NCI-H2081 (cell line): ENCODE measurements around the gene AK8.

Experiments
- DNase-seq, 2 experiments: peaks; one replicate each; lab custom pipeline; 2025; lab: John Stamatoyannopoulos, UW

The AK8 gene

DNA sequence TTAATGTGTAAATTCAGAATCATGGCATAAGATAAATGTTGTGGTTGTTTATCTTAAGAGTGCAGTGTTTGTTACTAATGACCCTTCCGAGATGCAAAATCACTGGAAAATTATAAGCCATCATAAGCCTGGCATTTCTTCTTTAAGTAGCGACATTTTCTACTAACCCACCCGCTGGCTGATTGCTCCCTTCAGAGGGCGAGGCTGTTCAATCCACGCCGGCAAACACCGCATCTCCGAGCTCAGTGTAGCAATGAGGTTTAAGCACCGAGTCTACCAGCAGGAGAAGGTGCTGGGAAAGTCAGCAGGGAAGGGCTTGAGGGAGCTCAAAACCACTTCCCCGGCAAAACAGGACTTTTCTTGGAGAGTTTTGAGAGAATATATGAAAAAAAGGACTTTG, 52.7 kb downstream of the AK8 start:
- DNase-seq = no peak

DNA sequence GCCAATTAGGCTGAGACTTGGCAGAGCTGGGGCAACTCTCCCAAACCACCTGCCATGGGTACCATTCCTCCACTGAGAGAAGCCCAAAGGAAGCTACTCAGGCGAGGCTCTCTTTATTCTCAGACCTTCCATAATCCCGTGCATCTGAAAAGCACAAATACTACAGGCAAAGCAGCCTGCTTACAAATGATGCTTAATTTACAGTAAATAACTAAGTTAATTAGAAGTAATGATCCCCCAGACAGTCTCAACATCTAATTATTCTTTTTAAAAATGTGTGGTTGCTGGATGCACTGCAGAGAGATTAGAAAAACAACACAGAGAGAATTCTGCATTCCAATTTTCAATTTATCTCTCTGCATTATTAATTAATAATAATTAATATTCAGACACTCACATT, 53.1 kb downstream of the AK8 start:
- no peak for DNase-seq

DNA sequence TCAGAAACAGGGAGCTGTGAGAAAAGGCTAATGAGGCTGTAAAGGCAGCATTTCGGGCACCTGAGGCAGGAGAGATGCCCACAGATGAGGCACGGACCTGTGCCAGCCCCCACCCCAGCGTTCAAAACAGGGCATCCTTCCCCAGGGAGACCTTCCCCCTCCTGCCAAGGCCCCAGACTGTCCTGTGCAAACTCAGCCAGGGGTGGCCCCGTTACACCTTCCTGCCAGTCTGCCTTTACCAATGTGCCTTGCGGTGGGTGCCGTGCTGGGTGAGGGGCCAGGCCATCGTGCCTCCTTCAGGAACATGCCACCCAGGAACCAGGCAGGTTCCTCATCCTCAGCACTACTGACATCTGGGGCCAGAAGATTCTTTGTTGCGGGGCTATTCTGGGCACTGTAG, 53.9 kb downstream of the AK8 start:
- no peak for DNase-seq

- DNase-seq = no peak
These were observed 54.5 kb downstream of the AK8 start for GRCh38 chr9:132823370-132824145.

DNA sequence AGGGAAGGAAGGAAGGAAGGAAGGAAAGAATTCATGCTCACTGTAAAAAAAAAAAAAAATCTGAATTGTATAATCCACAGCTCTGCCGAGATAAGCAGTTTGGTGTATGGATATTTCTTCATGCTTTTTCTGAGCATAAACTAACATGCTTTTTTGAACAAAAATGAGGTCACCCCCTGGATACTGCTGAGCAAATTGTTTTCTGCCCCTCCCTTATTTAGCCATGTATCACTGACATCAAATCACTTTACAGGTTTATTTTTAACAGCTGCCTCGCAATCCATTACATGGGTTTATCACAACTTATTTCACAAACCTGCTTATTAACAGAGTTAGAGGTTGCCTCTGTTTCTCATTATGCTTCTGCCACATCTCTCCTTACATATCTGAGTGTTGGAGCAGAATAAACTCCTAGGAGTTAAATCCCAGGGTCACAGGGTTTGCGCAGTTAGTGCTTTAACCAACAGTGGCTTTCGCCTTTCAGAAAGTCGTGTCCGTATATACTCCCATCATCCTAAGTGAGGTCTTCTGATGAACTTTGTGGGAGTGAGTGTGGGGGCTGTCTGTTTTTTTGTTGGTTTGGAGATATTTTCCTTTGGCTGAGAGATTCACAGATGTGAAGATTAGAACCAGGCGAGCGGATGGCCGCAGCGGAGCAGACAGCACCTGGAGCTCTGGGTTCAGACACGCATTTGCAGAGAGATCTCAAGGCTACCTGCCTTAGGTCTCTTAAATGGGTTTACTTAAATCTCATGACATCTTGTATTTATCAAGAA, 57.7 kb downstream of the AK8 start:
- DNase-seq = no peak

DNA sequence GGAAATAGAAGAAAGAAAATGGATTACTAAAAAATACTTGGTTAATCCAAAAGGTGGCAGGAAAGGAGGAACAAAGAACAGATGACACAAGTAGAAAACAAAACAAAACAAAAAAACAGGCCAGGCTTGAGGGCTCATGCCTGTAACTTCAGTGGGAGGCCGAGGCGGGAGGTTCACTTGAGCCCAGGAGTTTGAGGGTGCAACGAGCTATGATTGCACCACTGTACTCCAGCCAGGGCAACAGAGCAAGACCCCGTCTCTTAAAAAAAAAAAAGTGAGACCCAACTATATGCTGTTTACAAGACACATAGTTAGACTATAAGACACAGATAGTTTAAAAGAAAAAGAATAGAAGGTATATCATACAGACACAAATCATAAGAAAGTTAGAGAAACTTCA, 59.5 kb downstream of the AK8 start:
- no peak for DNase-seq

DNA sequence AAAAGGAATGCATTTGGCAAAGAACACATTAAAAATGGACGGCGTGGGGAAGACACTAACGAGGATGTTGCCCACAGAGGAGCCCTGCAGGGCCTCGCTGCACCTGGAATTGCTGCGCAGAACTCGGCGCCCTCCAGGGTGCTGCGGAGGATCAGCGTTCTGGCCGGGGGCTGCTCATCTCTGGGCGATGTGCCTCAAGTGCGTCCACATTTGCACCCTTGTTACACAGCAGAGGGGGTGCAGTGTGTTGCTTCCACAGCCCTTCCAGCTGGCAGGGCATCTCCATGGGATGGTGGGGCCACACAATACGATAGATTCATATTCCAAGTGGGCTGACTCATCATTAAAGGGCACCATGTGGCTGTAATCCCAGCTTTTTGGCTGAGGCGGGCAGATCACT, 63.1 kb downstream of the AK8 start:
- DNase-seq = no peak

DNA sequence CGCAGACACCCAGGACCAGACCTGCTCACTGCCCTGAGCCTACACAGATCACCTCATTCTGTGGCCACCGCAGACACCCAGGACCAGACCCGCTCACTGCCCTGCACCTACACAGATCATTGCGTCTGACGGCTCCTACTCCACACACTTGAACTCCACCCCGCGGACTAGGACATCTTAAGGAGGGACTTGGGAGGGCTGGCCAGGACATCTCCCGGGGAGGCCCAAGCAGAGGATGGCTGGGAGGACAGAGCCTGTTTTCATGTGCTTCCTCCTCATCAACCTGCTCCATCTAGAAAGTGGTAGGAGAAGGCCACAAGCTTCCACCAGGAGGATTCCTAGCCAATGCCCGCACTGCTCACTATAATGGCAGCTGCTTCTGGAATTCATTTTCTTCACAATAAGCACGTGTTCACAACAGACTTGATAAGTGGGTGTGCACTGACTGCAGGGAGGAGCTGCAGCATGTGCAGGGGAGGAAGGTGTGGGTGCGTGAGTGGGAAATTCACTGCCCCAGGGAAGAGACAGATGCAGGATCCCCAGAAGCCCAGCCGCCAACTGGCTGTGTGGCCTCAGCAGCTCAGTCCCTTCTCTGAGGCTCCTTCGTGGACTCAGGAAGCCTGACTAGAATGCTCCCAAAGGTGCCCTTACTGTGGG, 64.8 kb downstream of the AK8 start:
- no peak for DNase-seq

DNA sequence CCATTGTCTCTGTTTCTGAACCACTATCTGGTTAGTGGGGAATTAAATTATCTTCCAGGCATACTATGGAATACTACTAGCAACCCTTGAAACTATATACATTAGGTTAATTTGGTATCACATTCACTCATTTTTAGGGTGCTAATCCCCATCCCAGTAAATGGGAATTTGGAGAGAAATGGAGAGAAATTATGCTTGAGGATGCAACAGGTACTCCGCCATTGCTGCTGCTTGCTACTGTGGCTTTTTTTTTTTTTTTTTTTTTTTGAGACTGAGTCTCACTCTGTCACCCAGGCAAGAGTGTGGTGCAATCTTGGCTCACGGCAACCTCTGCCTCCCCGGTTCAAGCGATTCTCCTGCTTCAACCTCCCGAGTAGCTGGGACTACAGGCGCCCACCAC, 66.1 kb downstream of the AK8 start:
- DNase-seq = no peak

DNA sequence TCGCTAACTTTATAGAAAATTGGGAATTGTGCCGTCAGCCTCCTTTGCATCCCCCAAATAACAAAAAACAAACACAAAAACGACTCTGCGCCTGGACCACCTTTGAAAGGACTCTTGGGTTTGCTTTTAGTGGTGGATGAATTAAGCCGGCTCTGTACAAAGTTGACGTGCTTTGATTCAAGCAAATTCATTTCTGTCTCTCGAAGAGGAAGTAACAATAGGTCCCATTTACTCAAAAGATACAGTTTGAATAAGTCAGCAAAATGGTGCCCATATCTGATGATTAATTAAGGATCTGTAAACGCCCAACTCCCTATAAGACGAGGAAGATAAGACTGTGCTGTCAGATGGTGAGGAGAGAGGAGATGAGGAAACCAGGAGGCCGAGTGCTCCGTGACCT, 67.8 kb downstream of the AK8 start:
- DNase-seq = no peak

DNA sequence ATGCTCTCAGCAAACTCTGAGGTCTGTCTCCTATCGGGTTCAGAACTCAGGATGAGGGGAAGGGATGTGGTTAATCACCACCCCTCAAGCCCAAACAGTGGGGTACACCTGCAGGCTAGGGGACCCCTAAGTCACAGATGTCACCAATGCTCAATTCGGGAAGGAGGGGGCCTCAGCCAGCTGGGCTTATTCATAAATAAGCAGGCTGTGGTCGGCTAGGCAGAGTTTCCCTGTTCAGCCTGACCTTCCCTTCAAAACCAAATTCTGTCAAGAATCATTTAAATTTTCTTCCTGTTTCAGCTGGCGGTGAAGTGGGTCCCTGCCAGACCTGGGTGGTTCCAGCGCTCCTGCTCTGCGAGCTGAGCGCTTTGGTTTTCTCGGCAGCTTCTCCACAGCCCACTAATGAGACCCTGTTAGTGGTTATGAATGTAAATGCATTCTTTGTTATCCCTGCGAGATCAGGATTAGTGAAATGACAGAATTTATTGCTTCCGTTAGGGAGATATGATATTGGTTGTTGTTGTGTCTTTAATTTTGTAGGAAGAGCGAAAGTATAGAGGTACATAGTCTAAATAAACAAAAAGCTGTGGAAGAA, 68.3 kb downstream of the AK8 start:
- DNase-seq = no peak

GRCh38 chr9:132808645-132809044, 69.4 kb downstream of the AK8 start:
- DNase-seq = no peak

GRCh38 chr9:132806723-132807421, 71.2 kb downstream of the AK8 start:
- no peak for DNase-seq

DNA sequence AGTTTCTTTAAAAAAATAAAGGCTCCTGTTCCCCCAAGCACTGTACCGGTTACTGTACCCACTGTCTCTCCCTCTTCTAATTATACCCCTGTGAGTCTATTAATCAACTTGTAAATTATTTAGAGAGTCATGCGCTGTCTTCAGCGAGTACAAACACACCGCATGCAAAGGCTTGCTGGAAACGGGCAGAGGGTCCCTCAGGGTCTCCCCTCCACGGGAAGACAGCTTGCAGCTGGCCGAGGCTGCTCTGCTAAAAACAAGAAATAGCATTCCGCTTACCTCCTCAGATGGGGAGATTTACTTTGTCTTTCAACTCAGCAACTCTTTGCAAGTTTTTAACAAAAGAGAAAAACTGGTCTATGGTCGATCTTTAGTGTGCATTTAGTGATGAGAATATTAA, 71.8 kb downstream of the AK8 start:
- DNase-seq = no peak

- DNase-seq = no peak
These were observed 73.3 kb downstream of the AK8 start for GRCh38 chr9:132804576-132805295.

DNA sequence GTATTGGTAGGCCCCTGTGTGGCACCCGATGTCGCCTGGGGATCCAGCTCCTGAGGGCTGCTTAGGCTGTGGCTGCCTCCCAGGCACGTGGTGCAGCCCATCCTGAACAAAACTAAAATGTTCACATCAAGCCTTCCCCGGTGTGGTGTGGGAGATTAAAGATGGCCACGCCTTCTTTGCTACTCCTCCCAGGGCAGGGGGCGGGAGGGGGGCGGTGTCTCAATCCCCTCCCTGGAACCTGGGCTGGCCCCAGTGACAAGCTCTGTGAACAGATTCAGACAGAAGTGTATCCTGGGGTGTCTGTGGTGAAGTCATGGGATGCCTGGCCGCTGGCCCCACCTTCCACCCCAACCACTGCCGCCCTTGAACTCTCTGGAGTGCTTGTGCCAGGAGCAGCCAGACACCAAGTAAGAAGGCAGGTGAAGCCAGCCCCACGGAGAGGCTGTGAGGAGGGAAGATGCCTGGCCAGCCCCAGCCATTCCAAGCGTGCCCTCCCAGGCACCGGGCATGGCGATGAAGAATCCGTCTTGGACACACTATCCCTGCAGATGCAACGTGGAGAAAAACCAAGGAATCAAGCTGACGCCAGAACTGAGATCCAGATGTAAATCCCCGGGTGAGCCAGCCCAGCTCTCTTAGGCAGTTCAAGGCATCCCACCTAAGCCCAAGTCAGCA, 75.8 kb downstream of the AK8 start:
- DNase-seq = no peak

- no peak for DNase-seq
These were observed 76.4 kb downstream of the AK8 start for GRCh38 chr9:132801659-132802058.

DNA sequence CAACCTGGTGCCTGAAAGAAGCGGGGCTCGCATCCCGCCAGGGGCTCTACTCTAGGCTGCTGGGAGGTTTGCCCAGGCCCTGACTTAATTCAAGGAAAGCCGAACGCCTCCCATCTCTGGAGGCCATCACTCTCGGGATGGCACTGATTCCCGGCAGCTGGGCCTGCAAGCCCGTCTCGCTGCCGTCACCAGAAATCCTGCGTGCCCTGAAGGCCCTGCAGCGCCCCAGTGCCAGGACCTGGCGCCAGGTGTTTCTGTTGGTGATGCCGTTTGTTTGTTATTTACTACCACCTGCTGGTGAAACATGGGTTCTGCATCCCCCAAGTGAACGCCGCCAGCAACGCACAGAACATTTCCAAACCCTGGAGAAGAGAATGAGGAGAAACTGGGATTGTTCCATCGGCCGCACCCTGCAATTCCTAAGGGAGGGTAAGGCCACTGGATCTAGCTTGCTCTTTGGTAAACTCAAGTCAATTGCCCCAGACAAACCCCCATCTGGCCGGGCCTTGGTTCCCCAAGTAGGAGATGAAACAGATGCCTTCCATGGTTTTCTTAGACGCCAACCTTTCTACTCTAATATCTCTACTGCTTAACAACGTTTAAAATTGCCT, 77.9 kb downstream of the AK8 start:
- peak; percentile 76 to 81 for DNase-seq

- DNase-seq = peak; percentile 1 to 20
These were observed 79.0 kb downstream of the AK8 start for GRCh38 chr9:132798817-132799790.
